ENCODE results near the gene AFF3. TPM values are rescaled to one million over a fixed set of nuclear protein-coding genes. Genes with fewer than 3 reads are reported as not detected.

Gene AFF3
- total and polyA plus RNA-seq, 2 of the 8 experiments (the other 6 are each of a cell fraction or from before 2014, with no cell fraction given) = 0.27 to 3.0 TPM

GRCh38 chr2:100012561-100012960 is 129.8 kb downstream of the AFF3 start:
- H3K27ac ChIP-seq (ENCODE audit: low read depth, low read length) = no peak overlapping the region
- no peaks in the 10 kb centered on the region; a peak in 1 of 4 replicates for H3K9me3 ChIP-seq (ENCODE audit: insufficient read depth in 2 of 2, low read depth in 1 of 2, low read length in 1 of 2)
- POLR2A ChIA-PET (ENCODE audit: partially characterized antibody) = no interaction called here
- H2BK12ac ChIP-seq (ENCODE audit: low read depth, low read length) = no peak overlapping the region; the same call in 1 of the 2 replicates
- H2BK120ac ChIP-seq (replicated peaks; ENCODE audit: low read depth, low read length) = no peak overlapping the region
- H4K91ac ChIP-seq (replicated peaks; ENCODE audit: insufficient read length, low read length) = no peak overlapping the region
- H4K8ac ChIP-seq (ENCODE audit: extremely low read depth, insufficient read depth, low read length) = no peak overlapping the region
- no peak overlapping the region for H2AK5ac ChIP-seq (ENCODE audit: low read depth, low read length)
- H3K56ac ChIP-seq (replicated peaks; ENCODE audit: insufficient read length, low read depth, low read length) = no peak overlapping the region
- no peak overlapping the region for H3K18ac ChIP-seq (ENCODE audit: extremely low read depth, low read length)
- no peak overlapping the region for H3K9ac ChIP-seq (replicated peaks in 1 of 4; ENCODE audit: extremely low read depth in 1 of 4, low read depth in 3 of 4, low read length in 3 of 4)
- no peaks in the 10 kb centered on the region for H3K79me1 ChIP-seq (ENCODE audit: low read depth, low read length)
- no peaks in the 10 kb centered on the region for H3K36me3 ChIP-seq (ENCODE audit: control insufficient read depth in 2 of 4, insufficient read depth in 4 of 4, low read length in 3 of 4)
- H2BK15ac ChIP-seq (ENCODE audit: low read length) = no peak overlapping the region
- no peak overlapping the region for H3K4me3 ChIP-seq (ENCODE audit: extremely low read depth in 1 of 4, insufficient read depth in 2 of 4, low read depth in 3 of 4, low read length in 4 of 4)
- 85% methylated on average over 5 of the region's 5 CpGs; no CpG with 5 or more reads in 1 of the 2 experiments for WGBS, 2 experiments (ENCODE audit: extremely low coverage in 1 of 2, insufficient coverage in 1 of 2, insufficient read length in 1 of 2, insufficient replicate concordance in 2 of 2, low coverage in 1 of 2, low lambda C conversion rate in 2 of 2, missing lambda C conversion rate in 1 of 2)
- peaks cover 0 to 10% of the 10 kb centered on the region in 2 experiments for H4K20me1 ChIP-seq (replicated peaks in 1 of 2; ENCODE audit: control insufficient read depth in 1 of 2, insufficient read depth in 2 of 2, low read length in 2 of 2)
- TF ChIP-seq SIX5 (IDR thresholded peaks at IDR 0.05; ENCODE audit: low read depth, low read length) (no peak), TAF1 (IDR thresholded peaks at IDR 0.05; ENCODE audit: low read depth, low read length) (no peak), KDM4A (IDR thresholded peaks at IDR 0.05; ENCODE audit: low read depth, low read length, severe bottlenecking) (no peak), JUND (IDR thresholded peaks at IDR 0.05; ENCODE audit: low read length) (no peak), MAX (IDR thresholded peaks at IDR 0.05) (no peak), SIN3A (conservative IDR thresholded peaks at IDR 0.05 in 1 of 2, IDR thresholded peaks at IDR 0.05 in 1 of 2; ENCODE audit: low read depth in 1 of 2, low read length in 2 of 2) (no peak), YY1 (IDR thresholded peaks at IDR 0.05; ENCODE audit: low read depth, low read length) (no peak)
- no peak overlapping the region for H4K5ac ChIP-seq (ENCODE audit: insufficient read length, low read depth, low read length)
- no peak overlapping the region for H3K4ac ChIP-seq (replicated peaks; ENCODE audit: insufficient read length, low read depth, low read length)
- CTCF ChIA-PET (ENCODE audit: partially characterized antibody) = interaction anchor here (0.7 to 1.8 kb wide), 6 partner anchors 9 to 837 kb away, joined by 3 to 7 read pairs (median 3); no protein-coding TSS in a partner anchor
- no peaks in the 10 kb centered on the region for H3K79me2 ChIP-seq (ENCODE audit: control insufficient read depth in 1 of 2, insufficient read depth in 2 of 2, low read length in 2 of 2)
- no peak overlapping the region for H3K14ac ChIP-seq (ENCODE audit: insufficient read length)
- no peak overlapping the region for H2BK5ac ChIP-seq (ENCODE audit: low read depth, low read length)
- peaks cover 14% of the 10 kb centered on the region; the same call in 1 of the 2 replicates for H3K23me2 ChIP-seq (ENCODE audit: low read depth, low read length)
- no peaks in the 10 kb centered on the region for H3K4me1 ChIP-seq (replicated peaks in 1 of 4; ENCODE audit: control insufficient read depth in 3 of 4, insufficient read depth in 4 of 4, low read length in 3 of 4)
- no peak overlapping the region for H3K4me2 ChIP-seq (ENCODE audit: insufficient read depth in 1 of 2, low read depth in 2 of 2, low read length in 2 of 2)
- no peak overlapping the region for H3K23ac ChIP-seq (ENCODE audit: insufficient read length)
- no peak for FAIRE-seq
- no peak overlapping the region for H2BK20ac ChIP-seq (ENCODE audit: low read length)
- H3K27me3 ChIP-seq (replicated peaks in 1 of 4; ENCODE audit: control insufficient read depth in 3 of 4, extremely low read depth in 1 of 4, insufficient read depth in 3 of 4, low read length in 3 of 4) = no peaks in the 10 kb centered on the region
- no peak overlapping the region for H2AFZ ChIP-seq (ENCODE audit: low read length)
- DNase-seq (ENCODE audit: low read depth in 1 of 2, low spot score in 2 of 2) = no peak
